HG02973 (cell line): ENCODE measurements around the gene SPART.
"Not testable (repeated sequence)": the region's sequence is repeated elsewhere in the genome, so short reads cannot be mapped to it uniquely, and the experiment has no call there.

Source experiments
- ATAC-seq: cut with Tn5 transposase; IDR thresholded peaks from one replicate; pipeline ENCODE4 v1.9.1; 2021; ENCODE audit warnings: moderate library complexity; ENCODE audit not compliant: unreplicated experiment

SPART gene

GRCh38 chr13:36323408-36323807 is 22.8 kb downstream of the SPART start:
- no peak for ATAC-seq

GRCh38 chr13:36319793-36320192 is 26.4 kb downstream of the SPART start:
- not testable (repeated sequence) for ATAC-seq

- ATAC-seq = no peak
Observed at GRCh38 chr13:36313047-36313969, 32.9 kb downstream of the SPART start.

- peak; percentile 58 for ATAC-seq
Observed at GRCh38 chr13:36310417-36311108, 35.6 kb downstream of the SPART start.

- no peak for ATAC-seq
Observed at GRCh38 chr13:36302289-36302688, 43.9 kb downstream of the SPART start.

- not testable (repeated sequence) for ATAC-seq
Observed at GRCh38 chr13:36299469-36299868, 46.7 kb downstream of the SPART start.

GRCh38 chr13:36298535-36299068 is 47.6 kb downstream of the SPART start:
- ATAC-seq = no peak

GRCh38 chr13:36297366-36298338 is 48.5 kb downstream of the SPART start, which contains the start of gene CCDC169:
TSS of gene CCDC169 (minus strand) at chr13:36297814. CDS start at chr13:36297719, 95 bp downstream.
- peak; percentile 66 for ATAC-seq

- no peak for ATAC-seq
Observed at GRCh38 chr13:36294096-36294495, 52.1 kb downstream of the SPART start.

GRCh38 chr13:36293497-36293896 is 52.7 kb downstream of the SPART start:
- no peak for ATAC-seq

- no peak for ATAC-seq
Observed at GRCh38 chr13:36288794-36289391, 57.3 kb downstream of the SPART start.

- no peak for ATAC-seq
Observed at GRCh38 chr13:36286006-36286405, 60.2 kb downstream of the SPART start.

- no peak for ATAC-seq
Observed at GRCh38 chr13:36282821-36283432, 63.3 kb downstream of the SPART start.

GRCh38 chr13:36275190-36276002 is 70.8 kb downstream of the SPART start:
- no peak for ATAC-seq

GRCh38 chr13:36273431-36273830 is 72.8 kb downstream of the SPART start:
- ATAC-seq = no peak

GRCh38 chr13:36261976-36262375 is 84.2 kb downstream of the SPART start:
- ATAC-seq = no peak

- ATAC-seq = no peak
Observed at GRCh38 chr13:36261011-36261410, 85.2 kb downstream of the SPART start.

- no peak for ATAC-seq
Observed at GRCh38 chr13:36259361-36260137, 86.6 kb downstream of the SPART start.
